ENCODE data around the gene BCR.
"Not testable (repeated sequence)": the region's sequence is repeated elsewhere in the genome, so short reads cannot be mapped to it uniquely, and the experiment has no call there.

BCR gene

DNA sequence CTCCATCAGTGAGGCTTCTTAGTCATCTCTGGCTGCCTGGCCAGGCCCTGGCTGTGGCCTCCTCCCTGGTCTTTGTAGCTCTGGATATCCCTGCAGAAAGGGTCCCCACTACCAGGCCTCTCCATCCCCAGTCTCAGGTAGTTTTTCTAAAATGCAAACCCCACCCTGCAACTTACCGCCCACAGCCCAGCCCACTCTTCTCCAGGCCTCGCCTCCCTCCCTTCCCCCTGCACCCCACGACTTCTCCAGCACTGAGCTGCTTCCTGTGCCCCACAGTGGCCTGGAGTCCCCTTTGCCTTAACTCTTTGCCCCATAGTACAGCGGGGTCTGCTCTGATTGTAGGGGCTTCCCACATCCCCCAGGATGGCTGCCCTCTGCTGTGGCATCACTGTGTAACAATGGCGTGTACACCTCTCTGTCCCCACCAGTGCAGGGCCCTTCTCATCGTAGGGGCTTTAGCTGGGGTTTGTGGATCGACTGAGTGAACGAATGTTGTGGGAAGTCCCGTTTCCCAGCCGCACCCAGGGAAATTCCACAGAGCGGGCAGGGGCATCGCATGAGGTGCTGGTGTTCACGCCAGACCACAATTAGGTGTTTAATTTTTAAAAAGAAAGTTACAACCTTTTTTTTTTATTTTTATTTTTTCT, 111.6 kb downstream of the BCR start:
- DNase-seq, result no peak

GRCh38 chr22:23292453-23293350, 112.4 kb downstream of the BCR start:
- DNase-seq, result no peak

DNA sequence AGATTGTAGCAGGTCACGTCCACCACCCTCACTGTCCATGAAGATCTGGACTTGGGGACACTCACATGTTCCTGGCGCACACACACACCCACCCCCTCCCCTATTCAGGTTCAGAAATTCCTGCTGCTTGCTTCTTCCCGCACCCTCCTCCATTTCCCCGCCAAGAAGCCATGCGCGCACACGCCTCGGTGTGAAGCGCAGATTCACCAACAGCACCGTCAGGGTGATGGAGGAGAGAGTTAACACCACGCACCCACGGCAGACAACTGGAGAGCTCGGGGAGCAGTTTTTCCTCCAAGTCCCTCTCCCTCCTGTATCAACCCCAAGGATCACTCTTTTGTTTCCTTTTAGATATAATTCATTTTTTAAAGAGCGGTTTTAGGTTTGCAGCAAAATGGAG, 113.4 kb downstream of the BCR start:
- no peak for DNase-seq

GRCh38 chr22:23294221-23294620, 113.9 kb downstream of the BCR start:
- DNase-seq, result no peak

DNA sequence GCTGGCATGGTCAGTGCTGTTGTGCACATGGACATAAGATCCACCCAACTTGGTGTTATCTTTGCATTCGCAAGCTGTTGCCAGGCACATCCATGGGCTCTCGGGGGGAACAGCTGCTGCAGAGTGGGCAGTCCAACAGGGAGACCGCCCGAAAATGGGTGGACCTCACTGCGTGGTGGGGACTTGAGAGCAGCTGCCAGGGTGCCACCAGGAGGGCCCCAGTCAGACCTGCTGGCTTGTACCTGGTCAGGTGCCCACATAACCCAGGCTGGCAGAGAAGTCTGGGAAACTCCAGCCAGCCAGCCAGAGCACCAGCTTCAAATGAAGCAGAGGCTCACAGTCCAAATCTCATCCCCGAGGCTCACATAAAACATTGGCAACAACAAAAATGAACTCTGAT, 120.2 kb downstream of the BCR start:
- DNase-seq, result no peak

DNA sequence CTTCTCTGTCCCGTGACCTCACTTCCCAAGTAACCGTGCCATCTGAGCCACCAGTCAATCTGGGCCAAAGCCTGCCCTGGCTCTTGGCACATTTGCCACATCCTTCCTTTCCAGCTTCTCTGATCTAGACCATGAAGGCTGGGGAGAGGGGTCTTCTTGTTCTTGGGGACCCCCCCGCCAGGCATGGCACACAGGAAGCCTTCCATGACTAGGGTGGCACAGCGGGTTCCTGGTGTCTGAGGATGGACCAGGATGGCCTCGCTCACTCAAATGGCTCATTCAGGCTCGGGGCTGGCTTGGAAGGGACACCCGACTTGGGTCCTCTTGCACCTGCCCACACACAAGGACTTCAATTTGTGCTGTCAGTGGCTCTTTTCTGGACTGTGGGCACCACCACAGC, 121.3 kb downstream of the BCR start:
- DNase-seq, result no peak

GRCh38 chr22:23302171-23303002, 122.1 kb downstream of the BCR start:
- DNase-seq, result no peak

- peak; percentile 31 for DNase-seq
Observed at GRCh38 chr22:23305321-23305910, 125.1 kb downstream of the BCR start.

- no peak for DNase-seq
Observed at GRCh38 chr22:23305922-23306374, 125.6 kb downstream of the BCR start.

DNA sequence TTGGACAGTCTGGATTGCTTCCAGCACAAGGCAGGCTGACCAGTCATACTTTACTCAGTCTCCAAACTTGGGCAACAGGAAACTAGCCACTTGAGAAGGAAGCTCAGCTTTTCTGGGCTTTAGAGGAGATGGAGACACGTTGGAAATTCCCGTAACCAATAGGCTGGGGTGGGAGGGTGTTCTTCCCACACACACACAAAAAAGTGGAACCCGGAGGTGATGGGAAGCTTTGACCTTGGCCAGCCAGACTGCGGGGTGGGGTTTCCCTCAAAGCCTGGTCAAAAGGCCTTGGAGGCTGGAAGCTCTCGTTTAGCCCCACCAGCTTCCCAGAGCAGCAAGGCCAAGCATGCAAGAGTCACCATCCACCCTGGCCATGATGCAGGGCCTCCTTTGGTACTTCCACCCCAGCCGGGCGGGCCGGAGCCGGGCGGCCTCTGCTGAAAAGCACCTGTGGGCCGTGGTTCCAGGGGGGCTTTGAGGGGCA, 126.2 kb downstream of the BCR start:
- no peak for DNase-seq

DNA sequence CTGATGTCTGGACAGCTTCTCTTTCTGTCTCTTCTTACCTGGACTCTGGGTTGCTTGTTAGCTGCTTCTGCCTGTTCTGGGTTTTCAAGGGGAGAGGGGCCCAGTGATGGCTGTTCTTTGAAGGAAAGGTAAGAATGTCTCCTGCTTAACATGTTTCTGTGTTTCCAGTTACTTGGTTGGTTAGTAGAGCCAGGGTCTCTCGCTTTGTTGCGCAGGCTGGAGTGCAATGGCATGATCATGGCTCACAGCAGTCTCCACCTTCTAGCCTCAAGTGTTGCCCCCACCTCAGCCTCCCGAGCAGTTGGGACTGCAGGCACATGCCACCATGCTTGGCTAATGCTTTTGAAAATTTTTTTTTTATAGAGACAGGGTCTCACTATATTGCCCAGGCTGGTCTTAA, 126.6 kb downstream of the BCR start:
- no peak for DNase-seq

DNA sequence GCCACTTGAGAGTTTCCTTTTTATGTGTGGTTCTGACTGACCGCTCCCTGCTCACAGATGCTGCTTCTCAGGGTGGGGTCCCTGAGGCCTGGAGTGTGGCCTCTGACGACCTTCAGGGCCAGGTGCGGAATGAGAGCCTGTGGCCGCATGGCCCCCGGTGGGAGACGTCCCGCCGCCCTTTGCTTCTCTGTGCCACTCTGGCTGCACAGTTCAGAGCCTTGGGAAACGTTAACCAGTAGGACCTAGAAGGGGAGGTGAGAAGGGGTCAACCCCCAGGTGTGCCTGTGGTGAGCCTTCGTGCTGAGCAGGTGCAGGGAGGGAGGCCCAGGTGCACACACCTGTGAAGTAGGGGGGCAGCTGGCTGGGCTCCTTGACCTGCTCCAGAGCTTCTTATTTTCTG, 127.2 kb downstream of the BCR start:
- DNase-seq, result not testable (repeated sequence)

DNA sequence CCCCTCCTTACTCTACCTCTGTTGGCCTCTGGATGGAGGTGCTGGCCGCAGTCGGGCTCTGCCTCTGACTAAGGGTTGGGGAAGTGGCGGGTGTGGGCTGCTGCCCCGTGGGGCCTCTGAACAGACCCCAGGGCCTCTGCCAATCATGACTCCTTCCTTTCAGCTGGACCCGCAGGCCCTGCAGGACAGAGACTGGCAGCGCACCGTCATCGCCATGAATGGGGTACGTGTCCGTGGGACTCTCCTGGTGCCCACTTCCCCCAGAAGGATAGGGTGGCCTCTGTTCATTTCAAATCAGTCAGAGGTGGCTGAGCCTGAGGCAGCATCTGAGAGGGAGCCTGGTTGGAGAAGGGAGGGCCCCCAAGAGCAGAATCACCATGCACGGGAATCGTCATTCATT, 129.0 kb downstream of the BCR start:
- not testable (repeated sequence) for DNase-seq

DNA sequence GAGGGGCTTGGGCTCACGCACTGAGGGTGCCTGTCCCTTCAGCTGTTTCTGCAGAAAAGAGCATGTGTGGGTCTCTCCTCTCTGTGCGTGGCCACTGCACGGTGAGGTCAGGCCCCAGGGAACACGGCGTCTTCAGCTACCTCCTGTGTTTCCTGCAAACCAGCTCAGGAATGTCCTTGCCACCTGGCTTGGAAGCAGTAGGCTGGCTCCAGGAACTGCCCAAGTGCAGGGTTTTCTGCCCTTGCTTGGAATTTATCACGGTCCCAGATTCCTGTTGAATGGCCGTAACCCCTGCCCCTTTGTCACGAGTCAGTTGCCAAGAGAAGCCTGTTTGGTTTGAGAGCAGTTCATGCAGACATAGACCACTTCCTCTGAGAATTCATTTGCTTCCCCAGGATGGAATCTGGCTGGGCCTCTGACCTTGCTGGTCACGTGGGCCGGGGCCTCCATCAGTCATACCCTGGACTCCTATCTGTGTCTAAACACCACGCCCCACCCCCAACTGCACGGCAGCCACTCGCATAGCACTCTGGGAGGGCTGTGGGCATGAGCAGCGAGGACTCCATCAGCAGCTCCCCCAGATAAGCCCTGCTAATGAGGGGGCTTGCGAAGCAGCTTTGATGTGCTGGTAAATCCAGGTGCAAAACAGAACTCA, 130.3 kb downstream of the BCR start:
- not testable (repeated sequence) for DNase-seq

GRCh38 chr22:23311635-23312420, 131.5 kb downstream of the BCR start:
- not testable (repeated sequence) for DNase-seq

DNA sequence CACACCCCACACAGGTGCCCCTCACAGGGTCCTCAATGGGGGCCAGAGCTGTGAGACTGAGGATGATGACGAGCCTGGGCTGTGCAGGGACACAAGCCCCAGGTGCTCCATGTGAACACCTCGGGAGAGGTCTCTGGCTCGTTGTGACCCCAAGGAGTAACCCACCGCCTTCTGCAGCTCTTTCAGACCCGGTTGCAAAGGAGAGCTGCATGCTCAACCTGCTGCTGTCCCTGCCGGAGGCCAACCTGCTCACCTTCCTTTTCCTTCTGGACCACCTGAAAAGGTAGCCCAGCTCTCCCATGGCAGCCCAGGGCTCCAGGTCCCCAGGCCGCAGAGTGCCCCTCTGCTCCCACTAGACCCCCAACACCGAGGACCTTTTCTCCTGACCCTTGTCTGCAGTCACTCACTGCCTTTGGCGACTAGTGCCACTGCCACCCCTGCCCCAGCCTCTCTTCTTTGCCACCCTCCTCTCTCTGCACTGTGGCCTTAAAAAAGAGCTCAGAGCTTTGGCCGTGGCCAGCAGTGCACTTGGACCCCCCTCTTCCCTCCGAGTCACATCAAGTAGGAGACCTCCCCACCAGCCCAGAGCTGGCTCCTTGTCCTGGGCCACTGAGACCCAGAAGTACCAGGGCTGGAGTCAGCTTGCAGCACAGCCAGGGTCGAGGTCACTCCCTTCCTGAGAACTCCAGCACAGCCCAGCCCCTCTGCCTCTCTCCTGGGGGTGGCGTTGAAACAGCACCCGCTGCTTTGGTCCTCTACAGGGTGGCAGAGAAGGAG, 133.7 kb downstream of the BCR start:
- no peak for DNase-seq

GRCh38 chr22:23315341-23315917, 135.1 kb downstream of the BCR start:
- peak; percentile 74 for DNase-seq

GRCh38 chr22:23316596-23316995, 136.3 kb downstream of the BCR start:
- DNase-seq, result not testable (repeated sequence)

DNA sequence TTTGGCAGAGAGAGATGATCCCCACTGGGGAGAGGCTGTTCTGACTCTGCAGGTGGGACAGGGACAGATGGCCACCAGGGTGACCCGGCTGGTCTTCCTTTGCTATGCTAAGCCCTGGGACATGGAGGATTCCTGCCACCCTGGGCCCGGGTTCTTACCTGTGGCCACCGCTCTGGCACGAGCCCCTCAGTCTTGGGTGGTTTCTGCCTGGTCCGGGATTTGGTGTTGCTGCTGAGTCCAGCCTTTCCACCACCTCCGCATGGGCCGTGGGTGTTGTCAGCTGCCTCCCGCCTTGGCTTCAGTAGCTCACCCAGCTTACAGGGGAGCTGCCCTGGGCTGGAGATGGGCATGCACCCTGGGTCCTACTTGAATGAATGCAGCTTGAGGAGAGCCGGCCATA, 138.0 kb downstream of the BCR start:
- not testable (repeated sequence) for DNase-seq

Data from fibroblast of skin of scalp (primary cell).